ENCODE results near the gene GPR37L1. TPM values are rescaled to one million over a fixed set of nuclear protein-coding genes. Genes with fewer than 3 reads are reported as not detected.

The GPR37L1 gene
- total RNA-seq, 6 donors from 2014 or later = under 0.01 to 0.07 (median 0.03) TPM; not detected in 3

DNA sequence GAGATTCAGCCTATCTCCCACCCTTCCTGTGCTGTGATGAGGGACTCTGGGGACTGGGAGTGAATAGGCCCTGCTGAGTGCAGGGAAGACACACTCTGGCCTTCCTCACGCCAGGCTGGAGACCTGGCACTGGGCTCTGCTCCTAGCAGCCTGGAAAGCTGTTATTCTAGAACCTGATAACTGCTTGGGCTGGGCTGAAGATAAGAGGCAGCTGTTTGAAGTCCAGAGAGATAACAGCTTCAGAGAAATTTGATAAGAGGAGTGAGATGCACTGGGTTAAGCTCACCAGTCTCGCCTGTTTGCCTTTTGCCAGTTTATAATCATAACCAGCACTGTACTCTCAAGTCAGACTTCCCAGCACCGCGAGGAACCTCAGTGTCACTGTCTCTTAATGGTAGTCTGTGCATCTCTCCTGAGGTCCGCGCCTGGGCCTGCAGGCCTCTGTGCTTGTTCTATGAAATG, 46.6 kb upstream of the GPR37L1 start:
- H3K4me1 ChIP-seq = no peaks in the 10 kb centered on the region
- ATAC-seq (ENCODE audit: low FRiP score in 2 of 2) (no peak), DNase-seq (no peak)
- no peaks in the 10 kb centered on the region for H3K9me3 ChIP-seq
- no peaks in the 10 kb centered on the region for H3K27me3 ChIP-seq
- WGBS, 2 donors = 79 to 87% methylated on average over 6 of the region's 6 CpGs
- no peaks in the 10 kb centered on the region for H3K36me3 ChIP-seq
- TF ChIP-seq POLR2AphosphoS5 (IDR thresholded peaks at IDR 0.05) (no peak), EP300 (IDR thresholded peaks at IDR 0.05) (no peak), CTCF (IDR thresholded peaks at IDR 0.05) (no peak), POLR2A (IDR thresholded peaks at IDR 0.05) (no peak)
- H3K27ac ChIP-seq = no peak overlapping the region
- H3K4me3 ChIP-seq = no peak overlapping the region

- Histone ChIP-seq H3K27me3 (no peaks in the 10 kb centered on the region), H3K9me3 (no peaks in the 10 kb centered on the region), H3K27ac (no peak overlapping the region), H3K36me3 (no peaks in the 10 kb centered on the region), H3K4me1 (no peaks in the 10 kb centered on the region), H3K4me3 (no peak overlapping the region)
- no peak for TF ChIP-seq POLR2AphosphoS5 (IDR thresholded peaks at IDR 0.05)
- TF ChIP-seq POLR2A (IDR thresholded peaks at IDR 0.05) = no peak
- no peak for TF ChIP-seq CTCF (IDR thresholded peaks at IDR 0.05)
- no peak for TF ChIP-seq EP300 (IDR thresholded peaks at IDR 0.05)
- WGBS, 2 donors = 79 to 84% methylated on average over 3 of the region's 3 CpGs
- DNase-seq = no peak
- ATAC-seq (ENCODE audit: low FRiP score in 2 of 2) = no peak
Observed at GRCh38 chr1:202078241-202078640, 44.5 kb upstream of the GPR37L1 start.

GRCh38 chr1:202081992-202082391, 40.7 kb upstream of the GPR37L1 start:
- DNase-seq (no peak), ATAC-seq (ENCODE audit: low FRiP score in 2 of 2) (no peak)
- no peak for TF ChIP-seq EP300 (IDR thresholded peaks at IDR 0.05)
- no peak for TF ChIP-seq CTCF (IDR thresholded peaks at IDR 0.05)
- TF ChIP-seq POLR2A (IDR thresholded peaks at IDR 0.05) = no peak
- no peak for TF ChIP-seq POLR2AphosphoS5 (IDR thresholded peaks at IDR 0.05)
- H3K4me3 ChIP-seq = no peak overlapping the region
- H3K27ac ChIP-seq = no peak overlapping the region
- peaks cover 0 to 6% (median 3%) of the 10 kb centered on the region in 4 donors for H3K4me1 ChIP-seq
- no peaks in the 10 kb centered on the region for H3K27me3 ChIP-seq
- no peaks in the 10 kb centered on the region for H3K36me3 ChIP-seq
- 72 to 80% methylated on average over 6 of the region's 6 CpGs for WGBS, 2 donors
- H3K9me3 ChIP-seq = no peaks in the 10 kb centered on the region

DNA sequence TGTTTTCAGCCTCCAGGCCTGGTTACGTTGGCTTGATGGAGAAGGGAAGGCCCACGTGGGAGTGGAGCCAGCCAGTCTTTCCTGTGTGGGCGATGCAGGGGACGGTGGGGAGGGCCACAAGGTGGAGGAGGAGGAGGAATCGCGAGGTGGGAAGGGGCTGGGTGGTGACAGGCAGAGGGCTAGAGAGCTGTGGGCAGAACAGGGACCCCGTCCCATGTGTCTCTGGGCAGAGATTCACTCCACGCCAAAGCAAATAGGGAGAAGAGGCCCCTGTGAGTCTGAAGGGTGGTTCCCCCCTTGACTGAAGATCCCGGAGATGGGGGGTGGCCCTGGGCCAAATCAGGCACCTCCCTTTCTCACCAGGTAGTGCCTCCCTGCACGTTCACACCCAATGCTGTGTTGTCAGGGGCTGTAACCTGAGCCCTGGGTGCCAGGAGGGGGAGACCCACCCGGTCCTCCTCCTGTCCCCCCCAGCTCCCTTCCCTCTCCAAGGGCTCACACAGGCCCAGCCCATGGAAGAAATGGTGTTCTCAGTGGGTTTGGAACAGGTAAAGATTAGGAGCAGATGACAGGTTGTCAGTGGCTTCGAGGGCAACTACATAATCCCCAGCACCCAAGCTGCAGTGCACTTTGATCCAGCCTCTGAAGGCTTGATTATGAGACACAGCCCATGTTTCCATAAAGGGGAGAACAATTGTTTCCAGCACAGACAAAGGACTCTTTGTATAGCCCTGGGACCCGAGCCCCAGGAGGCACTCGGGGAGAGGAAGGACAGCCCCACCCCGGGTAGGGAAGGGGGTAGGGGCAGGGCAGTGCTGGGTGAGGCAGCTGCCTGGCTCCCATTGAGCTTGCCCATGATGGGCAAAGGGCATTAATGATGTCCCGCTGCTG, 37.7 kb upstream of the GPR37L1 start:
- 49 to 54% methylated on average over 15 to 16 of the region's 16 CpGs for WGBS, 2 donors
- peak in 1 of 2 donors; percentile 12 for ATAC-seq (ENCODE audit: low FRiP score in 2 of 2)
- H3K27me3 ChIP-seq = no peaks in the 10 kb centered on the region
- no peak overlapping the region for H3K4me3 ChIP-seq
- no peaks in the 10 kb centered on the region for H3K36me3 ChIP-seq
- H3K27ac ChIP-seq = no peak overlapping the region
- DNase-seq = peak in 1 of 2 donors; percentile 22
- H3K4me1 ChIP-seq = peaks cover 0 to 10% (median 3%) of the 10 kb centered on the region in 4 donors
- no peak for TF ChIP-seq CTCF (IDR thresholded peaks at IDR 0.05)
- no peak for TF ChIP-seq POLR2A (IDR thresholded peaks at IDR 0.05)
- no peak for TF ChIP-seq POLR2AphosphoS5 (IDR thresholded peaks at IDR 0.05)
- no peak for TF ChIP-seq EP300 (IDR thresholded peaks at IDR 0.05)
- H3K9me3 ChIP-seq = no peaks in the 10 kb centered on the region
